ENCODE data around the gene SEMA4D. TPM values are rescaled to one million over a fixed set of nuclear protein-coding genes. Genes with fewer than 3 reads are reported as not detected.

SEMA4D gene
- polyA plus RNA-seq, 1 experiment, result 0.50 TPM

GRCh38 chr9:89414670-89415324 is 83.1 kb downstream of the SEMA4D start:
- Histone ChIP-seq H3K36me3 (ENCODE audit: control insufficient read depth, insufficient read depth, low read length) (no peaks in the 10 kb centered on the region), H3K27me3 (ENCODE audit: control insufficient read depth, insufficient read depth, low read length) (no peaks in the 10 kb centered on the region), H3K4me3 (ENCODE audit: low read depth, low read length) (no peak overlapping the region)
- ChIA-PET CTCF (no interaction called here), POLR2A (no interaction called here)
- DNase-seq (ENCODE audit: low read depth), result no peak
- TF ChIP-seq, protein P1, sequence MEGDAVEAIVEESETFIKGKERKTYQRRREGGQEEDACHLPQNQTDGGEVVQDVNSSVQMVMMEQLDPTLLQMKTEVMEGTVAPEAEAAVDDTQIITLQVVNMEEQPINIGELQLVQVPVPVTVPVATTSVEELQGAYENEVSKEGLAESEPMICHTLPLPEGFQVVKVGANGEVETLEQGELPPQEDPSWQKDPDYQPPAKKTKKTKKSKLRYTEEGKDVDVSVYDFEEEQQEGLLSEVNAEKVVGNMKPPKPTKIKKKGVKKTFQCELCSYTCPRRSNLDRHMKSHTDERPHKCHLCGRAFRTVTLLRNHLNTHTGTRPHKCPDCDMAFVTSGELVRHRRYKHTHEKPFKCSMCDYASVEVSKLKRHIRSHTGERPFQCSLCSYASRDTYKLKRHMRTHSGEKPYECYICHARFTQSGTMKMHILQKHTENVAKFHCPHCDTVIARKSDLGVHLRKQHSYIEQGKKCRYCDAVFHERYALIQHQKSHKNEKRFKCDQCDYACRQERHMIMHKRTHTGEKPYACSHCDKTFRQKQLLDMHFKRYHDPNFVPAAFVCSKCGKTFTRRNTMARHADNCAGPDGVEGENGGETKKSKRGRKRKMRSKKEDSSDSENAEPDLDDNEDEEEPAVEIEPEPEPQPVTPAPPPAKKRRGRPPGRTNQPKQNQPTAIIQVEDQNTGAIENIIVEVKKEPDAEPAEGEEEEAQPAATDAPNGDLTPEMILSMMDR (IDR thresholded peaks at IDR 0.05; ENCODE audit: insufficient read depth, low read depth, low read length), result no peak

GRCh38 chr9:89413963-89414638 is 83.8 kb downstream of the SEMA4D start:
- TF ChIP-seq, protein P1 (IDR thresholded peaks at IDR 0.05; ENCODE audit: insufficient read depth, low read depth, low read length), result no peak
- DNase-seq (ENCODE audit: low read depth), result no peak
- Histone ChIP-seq H3K4me3 (ENCODE audit: low read depth, low read length) (no peak overlapping the region), H3K27me3 (ENCODE audit: control insufficient read depth, insufficient read depth, low read length) (no peaks in the 10 kb centered on the region), H3K36me3 (ENCODE audit: control insufficient read depth, insufficient read depth, low read length) (no peaks in the 10 kb centered on the region)
- ChIA-PET POLR2A (no interaction called here), CTCF (no interaction called here)

- POLR2A ChIA-PET, result no interaction called here
- CTCF ChIA-PET, result no interaction called here
- Histone ChIP-seq H3K4me3 (ENCODE audit: low read depth, low read length) (no peak overlapping the region), H3K27me3 (ENCODE audit: control insufficient read depth, insufficient read depth, low read length) (no peaks in the 10 kb centered on the region), H3K36me3 (ENCODE audit: control insufficient read depth, insufficient read depth, low read length) (no peaks in the 10 kb centered on the region)
- TF ChIP-seq, protein P1 (IDR thresholded peaks at IDR 0.05; ENCODE audit: insufficient read depth, low read depth, low read length), result no peak
- no peak for DNase-seq (ENCODE audit: low read depth)
Observed at GRCh38 chr9:89412951-89413350, 85.0 kb downstream of the SEMA4D start.

DNA sequence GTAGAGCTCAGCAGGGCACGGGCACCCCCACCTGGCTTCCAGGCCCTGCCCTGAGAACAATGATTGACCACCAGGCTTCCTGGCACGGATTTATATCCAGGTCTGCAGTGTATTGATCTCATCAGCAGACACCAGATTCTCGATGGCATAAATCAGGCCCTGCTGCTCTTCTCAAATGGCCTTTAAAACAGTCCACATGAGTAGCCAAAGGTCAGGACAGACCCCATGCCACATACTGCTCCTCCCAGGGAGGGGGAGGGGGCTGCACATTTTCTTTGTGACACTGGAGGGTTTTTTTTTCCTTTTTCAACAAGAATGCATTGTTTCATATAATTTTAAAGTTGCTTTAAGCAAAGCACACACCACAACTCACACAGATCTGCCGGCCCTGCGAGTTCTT is 85.4 kb downstream of the SEMA4D start:
- ChIA-PET POLR2A (no interaction called here), CTCF (no interaction called here)
- TF ChIP-seq, protein P1 (IDR thresholded peaks at IDR 0.05; ENCODE audit: insufficient read depth, low read depth, low read length), result no peak
- Histone ChIP-seq H3K4me3 (ENCODE audit: low read depth, low read length) (no peak overlapping the region), H3K27me3 (ENCODE audit: control insufficient read depth, insufficient read depth, low read length) (no peaks in the 10 kb centered on the region), H3K36me3 (ENCODE audit: control insufficient read depth, insufficient read depth, low read length) (no peaks in the 10 kb centered on the region)
- no peak for DNase-seq (ENCODE audit: low read depth)

DNA sequence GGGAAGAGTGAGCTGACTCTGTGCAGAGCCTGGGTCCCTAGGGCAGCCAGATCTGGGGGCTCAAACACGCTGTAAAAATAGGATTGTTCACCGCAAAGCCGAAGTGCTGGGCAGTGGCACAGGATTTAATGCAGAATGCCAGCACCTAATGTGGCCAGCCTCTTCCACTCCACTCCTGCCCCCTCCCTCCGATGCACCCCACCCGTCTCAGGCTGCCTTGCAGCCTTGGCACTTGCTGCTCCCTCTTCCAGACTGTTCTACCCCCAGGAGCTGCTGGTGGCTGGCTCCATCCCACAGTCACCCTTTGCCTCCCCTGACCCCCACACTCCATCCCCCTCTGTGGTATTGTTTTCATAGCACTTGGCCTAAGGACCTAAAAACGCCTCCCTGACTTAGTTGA is 86.2 kb downstream of the SEMA4D start:
- Histone ChIP-seq H3K27me3 (ENCODE audit: control insufficient read depth, insufficient read depth, low read length) (no peaks in the 10 kb centered on the region), H3K4me3 (ENCODE audit: low read depth, low read length) (no peak overlapping the region), H3K36me3 (ENCODE audit: control insufficient read depth, insufficient read depth, low read length) (no peaks in the 10 kb centered on the region)
- TF ChIP-seq, protein P1 (IDR thresholded peaks at IDR 0.05; ENCODE audit: insufficient read depth, low read depth, low read length), result no peak
- CTCF ChIA-PET, result no interaction called here
- POLR2A ChIA-PET, result no interaction called here
- DNase-seq (ENCODE audit: low read depth), result no peak

Measured in BJ (cell line).